HG03045 (cell line): Measurements from ENCODE around the gene SH3GLB2.
"Not testable (repeated sequence)": the region's sequence is repeated elsewhere in the genome, so short reads cannot be mapped to it uniquely, and the experiment has no call there.

ENCODE experiments used
- ATAC-seq: cut with Tn5 transposase; IDR thresholded peaks from one replicate; pipeline ENCODE4 v1.9.1; 2021; ENCODE audit warnings: mild to moderate bottlenecking, moderate library complexity; ENCODE audit not compliant: unreplicated experiment

Gene SH3GLB2

GRCh38 chr9:129002992-129003391, 25.1 kb downstream of the SH3GLB2 start:
- ATAC-seq, result no peak

- ATAC-seq, result no peak
Observed at GRCh38 chr9:129001504-129002325, 26.4 kb downstream of the SH3GLB2 start.

- ATAC-seq, result no peak
Observed at GRCh38 chr9:128999581-129000206, 28.4 kb downstream of the SH3GLB2 start.

- ATAC-seq, result no peak
Observed at GRCh38 chr9:128998462-128998861, 29.7 kb downstream of the SH3GLB2 start.

- ATAC-seq, result no peak
Observed at GRCh38 chr9:128995791-128996190, 32.3 kb downstream of the SH3GLB2 start.

- ATAC-seq, result no peak
Observed at GRCh38 chr9:128992995-128993394, 35.1 kb downstream of the SH3GLB2 start.

GRCh38 chr9:128987805-128988204, 40.3 kb downstream of the SH3GLB2 start:
- ATAC-seq, result no peak

GRCh38 chr9:128986671-128987070, 41.5 kb downstream of the SH3GLB2 start:
- no peak for ATAC-seq

- ATAC-seq, result no peak
Observed at GRCh38 chr9:128983536-128983935, 44.6 kb downstream of the SH3GLB2 start.

GRCh38 chr9:128979111-128979510, 49.0 kb downstream of the SH3GLB2 start:
- ATAC-seq, result no peak

GRCh38 chr9:128972956-128973355, 55.2 kb downstream of the SH3GLB2 start:
- ATAC-seq, result no peak

- ATAC-seq, result no peak
Observed at GRCh38 chr9:128969491-128969890, 58.6 kb downstream of the SH3GLB2 start.

GRCh38 chr9:128961403-128961802, 66.7 kb downstream of the SH3GLB2 start:
- ATAC-seq, result not testable (repeated sequence)
